Heart left ventricle (tissue), 16 donors: ENCODE results near the gene IGFBP2. TPM values are rescaled to one million over a fixed set of nuclear protein-coding genes. Genes with fewer than 3 reads are reported as not detected.

Source experiments
- ATAC-seq, 4 donors: fragments of 200-7000 bp; cut with Tn5 transposase; one replicate each; pipeline ENCODE4 v1.9.1; 2020 to 2022; ENCODE audit warnings: moderate library complexity in 4 of 4, mild to moderate bottlenecking in 3 of 4, moderate number of reproducible peaks in 1 of 4
- DNase-seq, 5 donors: peaks; one replicate each; pipeline ENCODE4 v3.0.0-alpha.2; 2020
- H3K27ac ChIP-seq, 12 donors: fragments of 200-600 bp; sonication (generic) in 4 of 12; one replicate each; pipeline versions ENCODE4 v1.5.0 to v1.8.0; 2016 to 2022; ENCODE audit warnings: mild to moderate bottlenecking in 2 of 12
- H3K27me3 ChIP-seq, 9 donors: fragments of 200-600 bp; sonication (generic) in 2 of 9; one replicate each; pipeline versions ENCODE4 v1.5.1 to v1.8.0; 2016 to 2022; ENCODE audit warnings: mild to moderate bottlenecking in 3 of 9
- H3K36me3 ChIP-seq, 9 donors: fragments of 200-600 bp; sonication (generic) in 2 of 9; one replicate each; pipeline versions ENCODE4 v1.5.0 to v1.8.0; 2018 to 2022; ENCODE audit warnings: mild to moderate bottlenecking in 2 of 9
- H3K4me1 ChIP-seq, 12 donors: fragments of 200-600 bp; sonication (generic) in 4 of 12; one replicate each; pipeline versions ENCODE4 v1.5.0 to v1.8.0; 2016 to 2022; ENCODE audit warnings: mild to moderate bottlenecking in 3 of 12
- H3K4me3 ChIP-seq, 12 donors: fragments of 200-600 bp; sonication (generic) in 4 of 12; one replicate each; pipeline versions ENCODE4 v1.5.0 to v1.8.0; 2017 to 2022; ENCODE audit warnings: mild to moderate bottlenecking in 9 of 12, moderate library complexity in 4 of 12
- H3K9me3 ChIP-seq, 12 donors: fragments of 200-600 bp; sonication (generic) in 4 of 12; one replicate each; pipeline versions ENCODE4 v1.5.0 to v1.8.0; 2016 to 2022; ENCODE audit warnings: mild to moderate bottlenecking in 1 of 12
- CTCF ChIP-seq, 12 donors: fragments of 200-600 bp; sonication (generic) in 4 of 12; IDR thresholded peaks; one replicate each; pipeline versions ENCODE4 v1.5.0 to v1.8.0; 2018 to 2022; ENCODE audit warnings: antibody characterized with exemption in 12 of 12, mild to moderate bottlenecking in 5 of 12
- POLR2A ChIP-seq, 2 donors: fragments of 450-650 bp; IDR thresholded peaks; one replicate each; pipeline ENCODE4 v1.6.1; 2017; ENCODE audit warnings: antibody characterized with exemption in 2 of 2, mild to moderate bottlenecking in 2 of 2, moderate library complexity in 2 of 2
- WGBS, 4 donors: extraction: QIAGEN DNeasy Blood & Tissue Kit in 2 of 4; methylation state at CpG; one replicate each; pipeline versions ENCODE4 v1.1.5 to v1.1.7; 2013 to 2018; 5-methylcytosine and 5-hydroxymethylcytosine counted together
- intact Hi-C, 10 donors: fragments of 100-400 bp; cut with DNase I; formaldehyde crosslinking; loops; one replicate each; pipeline versions ENCODE4 v1.11.1 to v1.14.2; 2022
- polyA plus RNA-seq, 2 donors: library from polyadenylated mRNA; stranded (reverse); fragments of 200-250 nt; gene quantifications; one replicate each; pipeline ENCODE4 v1.2.3, GENCODE V29; 2013
- total RNA-seq, 9 donors: library from RNA; depleted of rRNA in 2 of 9; stranded (reverse); fragments of >200 nt in 2 of 9; fragmentation: NEBNext Ultra II Directional in 3 of 9; extraction: Animal tissue kit (Norgen Biotek cat#: 25700) in 3 of 9; gene quantifications; one replicate each; pipeline versions ENCODE4 v1.1.0 to v1.2.4, GENCODE V29; 2016 to 2023
- donor health status: ischemic (EF 13 %, LVEDD 7.1; RV severe dilation, severe dysfunction).
- donor health status: healthy with polysubstance abuse.
- donor health status: DM: no; HTN: yes; CAD: no.
- donor health status: DM: no; HTN: no; CAD: no.
- donor health status: ischemic (EF 25% LVEDD 6.9; RV normal size, moderate dysfunction).
- donor health status: ischemic (EF 25% LVEDD 5.7; RV mildly dilated, moderate dysfunction).
- donor health status: healthy.
- donor health status: DM: yes; HTN: yes; CAD: no.
- donor health status: ischemic (EF 35%, LVEDD 5.7; RV mildly dilated, moderate dysfunction).
- donor health status: nonischemic (EF 11% LVEDD 7.7; RV severe dilation, severe dysfunction).
- donor health status: DM: yes; HTN: yes; CAD: no.
- donor health status: PGD.
- donor health status: ischemic (EF 29% LVEDD 5.4; RV normal size, mild dysfunction).
- donor health status: nonischemic (EF 23%, LVEDD 6.1; RV moderate dilation, normal function).

Gene IGFBP2
- total and polyA plus RNA-seq, 11 donors: 57.2 to 326 (median 113) TPM

- TF ChIP-seq CTCF (IDR thresholded peaks at IDR 0.05) (no peak), POLR2A (IDR thresholded peaks at IDR 0.05) (no peak)
- no peaks in the 10 kb centered on the region for H3K9me3 ChIP-seq
- H3K27me3 ChIP-seq: no peaks in the 10 kb centered on the region
- intact Hi-C loops: no loop called here
- DNase-seq (no peak), ATAC-seq (no peak)
- H3K27ac ChIP-seq: no peak overlapping the region
- peaks cover 0 to 50% (median 25%) of the 10 kb centered on the region in 12 donors for H3K4me1 ChIP-seq
- H3K36me3 ChIP-seq: no peaks in the 10 kb centered on the region
- 80 to 87% (median 84%) methylated on average over 3 of the region's 3 CpGs for WGBS, 4 donors
- no peak overlapping the region for H3K4me3 ChIP-seq
These were observed 14.9 kb downstream of the IGFBP2 start for GRCh38 chr2:216648105-216648504.

- H3K27ac ChIP-seq: no peak overlapping the region
- intact Hi-C loops: no loop called here
- no peaks in the 10 kb centered on the region for H3K9me3 ChIP-seq
- no peaks in the 10 kb centered on the region for H3K27me3 ChIP-seq
- no peaks in the 10 kb centered on the region for H3K36me3 ChIP-seq
- no peak for TF ChIP-seq CTCF (IDR thresholded peaks at IDR 0.05)
- no peak overlapping the region for H3K4me3 ChIP-seq
- WGBS, 4 donors: 70 to 82% (median 75%) methylated on average over 5 of the region's 5 CpGs
- DNase-seq (no peak), ATAC-seq (no peak)
- H3K4me1 ChIP-seq: peaks cover 0 to 43% (median 20%) of the 10 kb centered on the region in 12 donors
These were observed 16.4 kb downstream of the IGFBP2 start for GRCh38 chr2:216649574-216649973.

- no peaks in the 10 kb centered on the region for H3K27me3 ChIP-seq
- DNase-seq (no peak), ATAC-seq (no peak)
- intact Hi-C loops: no loop called here
- no peak overlapping the region for H3K27ac ChIP-seq
- peaks cover 0 to 36% (median 10%) of the 10 kb centered on the region in 12 donors for H3K4me1 ChIP-seq
- WGBS, 4 donors: 61 to 80% (median 74%) methylated on average over 3 of the region's 3 CpGs
- no peaks in the 10 kb centered on the region for H3K36me3 ChIP-seq
- no peak overlapping the region for H3K4me3 ChIP-seq
- TF ChIP-seq POLR2A (IDR thresholded peaks at IDR 0.05) (no peak), CTCF (IDR thresholded peaks at IDR 0.05) (no peak)
- H3K9me3 ChIP-seq: no peaks in the 10 kb centered on the region
These were observed 17.5 kb downstream of the IGFBP2 start for GRCh38 chr2:216650626-216651257.

- H3K27me3 ChIP-seq: no peaks in the 10 kb centered on the region
- peaks cover 0 to 33% (median 9%) of the 10 kb centered on the region in 12 donors for H3K4me1 ChIP-seq
- DNase-seq (no peak), ATAC-seq (no peak)
- TF ChIP-seq POLR2A (IDR thresholded peaks at IDR 0.05): no peak
- TF ChIP-seq CTCF (IDR thresholded peaks at IDR 0.05): no peak
- H3K4me3 ChIP-seq: no peak overlapping the region
- H3K9me3 ChIP-seq: no peaks in the 10 kb centered on the region
- intact Hi-C loops: no loop called here
- WGBS, 4 donors: 93 to 97% (median 96%) methylated on average over 6 of the region's 6 CpGs
- H3K36me3 ChIP-seq: no peaks in the 10 kb centered on the region
- H3K27ac ChIP-seq: no peak overlapping the region
These were observed 18.2 kb downstream of the IGFBP2 start for GRCh38 chr2:216651351-216651881.
